Measurements from ENCODE around the gene ACADVL. TPM values are rescaled to one million over a fixed set of nuclear protein-coding genes. Genes with fewer than 3 reads are reported as not detected.

The ACADVL gene
- total and polyA plus RNA-seq, 8 donors = 285 to 654 (median 381) TPM

GRCh38 chr17:7223375-7223774 lies 3.6 kb downstream of the ACADVL start:
- no peak for TF ChIP-seq CTCF (IDR thresholded peaks at IDR 0.05)
- Histone ChIP-seq H3K4me1 (peaks cover 16 to 32% of the 10 kb centered on the region in 2 donors), H3K4me3 (no peak overlapping the region), H3K27me3 (no peaks in the 10 kb centered on the region), H3K36me3 (peaks cover 0 to 77% of the 10 kb centered on the region in 2 donors), H3K9me3 (no peaks in the 10 kb centered on the region), H3K27ac (no peak overlapping the region)
- intact Hi-C loops (cut with DNase I) = no loop called here
- DNase-seq (no peak), ATAC-seq (no peak)

GRCh38 chr17:7224110-7224509 lies 4.4 kb downstream of the ACADVL start:
- peaks cover 0 to 84% of the 10 kb centered on the region in 2 donors for H3K36me3 ChIP-seq

GRCh38 chr17:7224661-7225111 lies 4.9 kb downstream of the ACADVL start:
- intact Hi-C loops (cut with DNase I) = no loop called here
- ATAC-seq (no peak), DNase-seq (no peak)
- Histone ChIP-seq H3K36me3 (peaks cover 0 to 90% of the 10 kb centered on the region in 2 donors), H3K27ac (no peak overlapping the region), H3K4me1 (peaks cover 12 to 20% of the 10 kb centered on the region in 2 donors), H3K4me3 (no peak overlapping the region), H3K9me3 (no peaks in the 10 kb centered on the region), H3K27me3 (no peaks in the 10 kb centered on the region)
- TF ChIP-seq CTCF (IDR thresholded peaks at IDR 0.05) = no peak

More at GRCh38 chr17:7224110-7224509, 4.4 kb downstream of the ACADVL start:
- Histone ChIP-seq H3K4me1 (peaks cover 16 to 25% of the 10 kb centered on the region in 2 donors), H3K9me3 (no peaks in the 10 kb centered on the region), H3K27ac (no peak overlapping the region), H3K27me3 (no peaks in the 10 kb centered on the region), H3K4me3 (no peak overlapping the region)
- no peak for TF ChIP-seq CTCF (IDR thresholded peaks at IDR 0.05)
- ATAC-seq (no peak), DNase-seq (no peak)
- intact Hi-C loops (cut with DNase I) = no loop called here

- H3K27me3 ChIP-seq = no peaks in the 10 kb centered on the region
- peaks cover 8 to 14% of the 10 kb centered on the region in 2 donors for H3K4me1 ChIP-seq
- H3K4me3 ChIP-seq = no peak overlapping the region
- no peaks in the 10 kb centered on the region for H3K9me3 ChIP-seq
- no peak overlapping the region for H3K27ac ChIP-seq
- intact Hi-C loops (cut with DNase I) = no loop called here
- no peak for TF ChIP-seq CTCF (IDR thresholded peaks at IDR 0.05)
- DNase-seq (no peak), ATAC-seq (no peak)
- H3K36me3 ChIP-seq = peaks cover 0 to 99% of the 10 kb centered on the region in 2 donors
Observed at GRCh38 chr17:7225711-7226331, 6.1 kb downstream of the ACADVL start.

- intact Hi-C loops (cut with DNase I) = no loop called here
- ATAC-seq (no peak), DNase-seq (no peak)
- Histone ChIP-seq H3K27ac (no peak overlapping the region), H3K9me3 (no peaks in the 10 kb centered on the region), H3K4me1 (peaks cover 0 to 7% of the 10 kb centered on the region in 2 donors), H3K36me3 (peaks cover 0 to 87% of the 10 kb centered on the region in 2 donors), H3K4me3 (no peak overlapping the region), H3K27me3 (no peaks in the 10 kb centered on the region)
- no peak for TF ChIP-seq CTCF (IDR thresholded peaks at IDR 0.05)
Observed at GRCh38 chr17:7226721-7227710, 7.3 kb downstream of the ACADVL start.
